Adrenal gland (tissue), 5 donors: ENCODE measurements around the gene ELP1.

Experiments
- POLR2A ChIP-seq, 2 donors: fragments of 450-650 bp; IDR thresholded peaks; one replicate each; pipeline ENCODE4 v1.6.1; 2017; ENCODE audit warnings: antibody characterized with exemption in 2 of 2, mild to moderate bottlenecking in 2 of 2, moderate library complexity in 1 of 2
- TF ChIP-seq, protein P1 (sequence below), 6 experiments: fragments of 450-650 bp in 4 of 6; fragments of 200-600 bp in 2 of 6; sonication (generic) in 1 of 6; IDR thresholded peaks; 1 replicate in 5 of 6; 2 replicates in 1 of 6; pipeline versions ENCODE4 v1.5.1 to v1.8.0; 2016 to 2021; ENCODE audit warnings: antibody characterized with exemption in 6 of 6, mild to moderate bottlenecking in 2 of 6, moderate library complexity in 1 of 6
- donor health status: DM: no; HTN: no; CAD: no.

- TF ChIP-seq, protein P1, sequence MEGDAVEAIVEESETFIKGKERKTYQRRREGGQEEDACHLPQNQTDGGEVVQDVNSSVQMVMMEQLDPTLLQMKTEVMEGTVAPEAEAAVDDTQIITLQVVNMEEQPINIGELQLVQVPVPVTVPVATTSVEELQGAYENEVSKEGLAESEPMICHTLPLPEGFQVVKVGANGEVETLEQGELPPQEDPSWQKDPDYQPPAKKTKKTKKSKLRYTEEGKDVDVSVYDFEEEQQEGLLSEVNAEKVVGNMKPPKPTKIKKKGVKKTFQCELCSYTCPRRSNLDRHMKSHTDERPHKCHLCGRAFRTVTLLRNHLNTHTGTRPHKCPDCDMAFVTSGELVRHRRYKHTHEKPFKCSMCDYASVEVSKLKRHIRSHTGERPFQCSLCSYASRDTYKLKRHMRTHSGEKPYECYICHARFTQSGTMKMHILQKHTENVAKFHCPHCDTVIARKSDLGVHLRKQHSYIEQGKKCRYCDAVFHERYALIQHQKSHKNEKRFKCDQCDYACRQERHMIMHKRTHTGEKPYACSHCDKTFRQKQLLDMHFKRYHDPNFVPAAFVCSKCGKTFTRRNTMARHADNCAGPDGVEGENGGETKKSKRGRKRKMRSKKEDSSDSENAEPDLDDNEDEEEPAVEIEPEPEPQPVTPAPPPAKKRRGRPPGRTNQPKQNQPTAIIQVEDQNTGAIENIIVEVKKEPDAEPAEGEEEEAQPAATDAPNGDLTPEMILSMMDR (IDR thresholded peaks at IDR 0.05) = no peak
- TF ChIP-seq POLR2A (IDR thresholded peaks at IDR 0.05) = no peak
Observed at GRCh38 chr9:108836319-108836718, 97.6 kb downstream of the ELP1 start.
